ENCODE results near the gene MICAL3.
"Not testable (repeated sequence)": the region's sequence is repeated elsewhere in the genome, so short reads cannot be mapped to it uniquely, and the experiment has no call there.

MICAL3 gene

GRCh38 chr22:18060646-18061620, 36.6 kb upstream of the MICAL3 start:
- DNase-seq = no peak

DNA sequence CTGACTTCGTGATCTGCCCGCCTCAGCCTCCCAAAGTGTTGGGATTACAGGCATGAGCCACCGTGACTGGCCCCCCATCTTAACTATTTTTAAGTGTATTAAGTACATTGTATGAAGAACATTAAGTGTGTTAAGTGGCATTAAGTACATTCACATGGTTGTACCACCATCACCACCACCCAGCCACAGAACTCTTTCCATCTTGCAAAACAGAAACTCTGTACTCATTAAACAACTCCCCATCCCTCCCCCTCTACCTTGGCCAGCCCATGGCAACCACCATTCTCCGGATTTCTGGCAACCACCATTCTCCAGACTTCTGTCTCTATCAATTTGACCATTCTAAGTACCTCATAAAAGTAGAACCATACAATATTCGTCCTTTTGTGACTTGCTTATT, 35.6 kb upstream of the MICAL3 start:
- DNase-seq = no peak

- no peak for DNase-seq
These were observed 35.1 kb upstream of the MICAL3 start for GRCh38 chr22:18059473-18059872.

DNA sequence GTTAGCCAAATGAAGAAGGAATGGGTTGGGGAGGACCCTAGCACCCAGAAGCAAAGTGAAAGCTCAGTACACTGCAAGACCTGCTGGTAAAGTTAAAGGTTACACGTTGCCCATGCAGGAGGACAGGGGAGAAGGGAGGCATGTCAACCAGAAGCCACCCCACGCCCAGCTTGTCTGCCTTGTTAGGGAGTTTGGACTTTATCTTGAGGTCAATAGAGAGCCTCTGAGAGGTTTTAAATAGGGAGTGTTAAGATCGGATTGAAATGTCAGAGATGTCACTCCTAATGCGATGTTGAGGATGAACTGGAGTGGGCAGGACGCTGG, 34.7 kb upstream of the MICAL3 start:
- DNase-seq = no peak

- no peak for DNase-seq
These were observed 34.2 kb upstream of the MICAL3 start for GRCh38 chr22:18058371-18059093.

- DNase-seq = peak in 22 of 51 donors; percentile 6 to 79 (median 28)
These were observed 33.3 kb upstream of the MICAL3 start for GRCh38 chr22:18057568-18058209.

GRCh38 chr22:18056807-18057474, 32.6 kb upstream of the MICAL3 start:
- peak in 7 of 51 donors; percentile 8 to 70 (median 16) for DNase-seq

- peak in 31 of 51 donors; percentile 10 to 83 (median 39) for DNase-seq
These were observed 31.9 kb upstream of the MICAL3 start for GRCh38 chr22:18056161-18056666.

GRCh38 chr22:18055619-18056160, 31.3 kb upstream of the MICAL3 start:
- DNase-seq = peak in 1 of 51 donors; percentile 34

DNA sequence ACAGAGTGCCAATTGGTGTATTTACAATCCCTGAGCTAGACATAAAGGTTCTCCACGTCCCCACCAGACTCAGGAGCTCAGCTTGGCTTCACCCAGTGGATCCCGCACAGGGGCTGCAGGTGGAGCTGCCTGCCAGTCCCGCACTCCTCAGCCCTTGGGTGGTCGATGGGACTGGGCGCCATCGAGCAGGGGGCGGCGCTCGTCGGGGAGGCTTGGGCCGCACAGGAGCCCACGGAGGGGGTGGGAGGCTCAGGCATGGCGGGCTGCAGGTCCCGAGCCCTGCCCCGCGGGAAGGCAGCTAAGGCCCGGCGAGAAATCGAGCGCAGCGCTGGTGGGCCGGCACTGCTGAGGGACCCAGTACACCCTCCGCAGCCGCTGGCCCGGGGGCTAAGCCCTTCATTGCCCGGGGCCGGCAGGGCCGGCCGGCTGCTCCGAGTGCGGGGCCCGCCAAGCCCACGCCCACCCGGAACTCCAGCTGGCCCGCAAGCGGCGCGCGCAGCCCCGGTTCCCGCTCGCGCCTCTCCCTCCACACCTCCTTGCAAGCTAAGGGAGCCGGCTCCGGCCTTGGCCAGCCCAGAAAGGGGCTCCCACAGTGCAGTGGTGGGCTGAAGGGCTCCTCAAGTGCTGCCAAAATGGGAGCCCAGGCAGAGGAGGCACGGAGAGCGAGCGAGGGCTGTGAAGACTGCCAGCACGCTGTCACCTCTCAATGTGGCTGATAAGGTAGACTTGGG, 29.0 kb upstream of the MICAL3 start:
- not testable (repeated sequence) for DNase-seq

DNA sequence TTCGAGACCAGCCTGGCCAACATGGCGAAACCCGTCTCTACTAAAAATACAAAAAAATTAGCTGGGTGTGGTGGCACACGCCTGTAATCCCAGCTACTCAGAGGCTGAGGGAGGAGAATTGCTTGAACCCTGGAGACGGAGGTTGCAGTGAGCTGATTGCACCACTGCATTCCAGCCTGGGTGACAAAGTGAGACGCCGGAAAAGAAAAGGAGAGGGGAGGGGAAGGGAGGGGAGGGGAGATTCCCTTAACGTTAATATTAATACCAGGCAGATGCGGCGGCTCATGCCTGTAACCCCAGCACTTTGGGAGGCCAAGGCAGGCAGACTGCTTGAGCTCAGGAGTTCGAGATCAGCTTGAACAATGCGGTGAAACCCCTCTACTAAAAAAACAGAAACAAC, 26.8 kb upstream of the MICAL3 start:
- DNase-seq = not testable (repeated sequence)

DNA sequence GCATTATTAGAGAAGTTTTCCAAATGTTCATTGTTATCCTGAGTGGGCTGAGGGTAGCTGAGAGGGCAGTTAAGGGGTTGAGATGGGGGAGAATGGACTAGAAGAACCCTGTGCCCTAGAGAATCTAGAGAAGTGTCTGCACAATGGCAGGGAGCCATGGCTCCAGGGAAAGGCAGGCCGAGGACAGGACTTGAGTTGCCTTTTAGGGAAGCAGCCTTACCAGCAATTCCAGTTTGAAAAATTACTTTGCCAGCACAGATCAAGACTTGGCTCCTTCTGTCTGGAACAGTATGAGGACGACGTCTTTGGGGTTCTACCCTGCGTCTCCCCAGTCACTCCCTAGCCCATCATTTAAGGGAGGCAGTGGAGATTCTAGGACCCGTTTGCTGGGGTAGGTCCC, 25.7 kb upstream of the MICAL3 start:
- DNase-seq = no peak

GRCh38 chr22:18048441-18048898, 24.1 kb upstream of the MICAL3 start:
- peak in 2 of 51 donors; percentile 16 to 17 for DNase-seq

DNA sequence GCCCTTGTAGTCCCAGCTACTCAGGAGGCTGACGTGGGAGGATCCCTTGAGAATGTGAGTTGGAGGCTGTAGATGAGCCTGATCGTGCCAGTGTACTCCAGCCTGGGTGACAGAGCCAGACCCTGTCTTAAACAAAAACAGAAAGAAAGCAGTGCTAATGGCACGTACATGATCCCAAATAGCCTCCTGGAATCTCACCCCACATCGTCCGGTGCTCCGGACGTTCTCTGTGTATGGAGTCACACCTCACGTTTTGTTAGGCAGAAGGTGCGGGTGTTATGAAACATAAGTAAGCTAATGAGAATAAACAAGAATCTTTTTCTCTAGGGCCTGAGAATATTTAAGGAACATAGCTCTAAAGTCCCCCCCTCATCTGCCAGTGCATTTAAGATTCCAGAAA, 23.7 kb upstream of the MICAL3 start:
- DNase-seq = no peak

- no peak for DNase-seq
These were observed 21.4 kb upstream of the MICAL3 start for GRCh38 chr22:18045794-18046193.

DNA sequence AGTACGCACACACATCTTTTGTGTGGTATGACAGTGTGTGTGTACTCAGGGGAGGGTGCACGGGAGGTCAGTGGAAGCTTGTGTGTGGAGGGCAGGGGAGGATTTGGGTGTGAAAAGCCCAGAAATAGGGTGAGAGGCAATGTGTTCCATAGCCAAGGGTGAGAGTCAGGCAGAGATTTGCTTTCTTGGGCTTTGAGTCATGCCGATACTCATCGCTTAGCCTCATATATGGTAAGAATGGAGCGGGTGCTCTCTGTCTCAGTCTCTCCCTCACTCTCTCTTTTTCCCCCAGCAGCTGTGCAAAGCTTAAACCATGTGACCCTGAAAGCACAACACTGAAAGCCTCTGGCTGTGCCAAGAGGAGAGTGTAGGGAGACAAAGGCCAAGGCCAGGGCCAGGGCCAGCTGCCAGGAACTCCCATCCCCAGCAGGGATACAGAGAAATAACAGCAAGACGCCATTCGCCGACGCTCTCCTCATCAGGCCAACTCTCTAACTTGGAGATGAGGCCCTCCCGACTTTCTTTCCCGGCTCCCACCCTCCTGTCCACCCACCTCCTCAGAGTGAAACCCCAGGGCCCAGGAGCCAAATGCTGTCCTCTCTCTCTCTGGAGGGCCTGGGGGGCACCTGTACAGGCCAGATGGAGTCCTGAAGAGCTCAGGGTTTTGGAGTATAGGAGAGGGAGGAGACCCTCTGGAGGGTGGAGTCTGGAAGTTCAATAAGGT, 20.3 kb upstream of the MICAL3 start:
- DNase-seq = peak in 47 of 51 donors; percentile 7 to 94 (median 77)

DNA sequence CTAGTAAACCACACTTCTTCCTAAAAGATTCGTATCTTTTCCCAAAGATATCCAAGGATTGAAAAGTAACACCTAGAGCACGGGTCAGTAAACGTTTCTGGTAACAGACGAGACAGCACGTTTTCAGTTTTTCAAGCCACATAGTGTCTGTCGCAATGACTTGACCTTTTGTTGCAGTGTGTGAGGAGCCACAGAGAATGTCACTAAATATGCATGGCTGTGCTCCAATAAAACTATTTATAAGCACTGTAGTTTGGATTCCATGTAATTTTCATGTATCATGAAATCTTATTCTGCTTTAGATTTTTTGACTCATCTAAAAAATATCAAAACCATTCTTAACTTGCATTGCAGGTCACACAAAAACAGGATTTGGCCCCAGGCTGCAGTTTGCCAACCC, 18.3 kb upstream of the MICAL3 start:
- DNase-seq = no peak

DNA sequence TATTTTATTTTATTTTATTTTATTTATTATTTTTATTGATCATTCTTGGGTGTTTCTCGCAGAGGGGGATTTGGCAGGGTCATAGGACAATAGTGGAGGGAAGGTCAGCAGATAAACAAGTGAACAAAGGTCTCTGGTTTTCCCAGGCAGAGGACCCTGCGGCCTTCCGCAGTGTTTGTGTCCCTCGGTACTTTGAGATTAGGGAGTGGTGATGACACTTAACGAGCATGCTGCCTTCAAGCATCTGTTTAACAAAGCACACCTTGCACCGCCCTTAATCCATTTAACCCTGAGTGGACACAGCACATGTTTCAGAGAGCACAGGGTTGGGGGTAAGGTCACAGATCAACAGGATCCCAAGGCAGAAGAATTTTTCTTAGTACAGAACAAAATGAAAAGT, 16.5 kb upstream of the MICAL3 start:
- DNase-seq = not testable (repeated sequence)

- no peak for DNase-seq
These were observed 11.4 kb upstream of the MICAL3 start for GRCh38 chr22:18035751-18036150.

Measured in hypothalamus (tissue), 51 donors.